ENCODE data around the gene ADCY4.
"Not testable (repeated sequence)": the region's sequence is repeated elsewhere in the genome, so short reads cannot be mapped to it uniquely, and the experiment has no call there.

The ADCY4 gene

DNA sequence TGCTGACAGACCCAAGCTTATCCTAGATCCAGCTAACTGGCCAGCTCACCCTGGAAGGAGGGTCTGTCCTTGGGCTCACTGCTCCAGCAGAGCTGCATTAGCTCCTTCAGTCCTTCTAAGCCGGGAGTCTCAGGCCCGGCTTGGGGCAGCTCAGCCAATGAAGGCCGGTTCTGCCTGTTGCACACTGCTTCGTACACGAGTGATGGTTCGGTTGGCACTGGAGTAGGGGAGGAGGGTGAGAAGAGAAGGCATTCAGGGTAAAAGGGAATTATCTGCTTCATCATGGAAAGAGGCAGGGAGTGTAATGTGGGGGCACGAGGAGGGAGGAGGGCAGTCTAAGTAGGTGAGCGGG, 2.9 kb upstream of the ADCY4 start:
- DNase-seq = no peak

GRCh38 chr14:24337144-24337823, 2.4 kb upstream of the ADCY4 start:
- no peak for DNase-seq

DNA sequence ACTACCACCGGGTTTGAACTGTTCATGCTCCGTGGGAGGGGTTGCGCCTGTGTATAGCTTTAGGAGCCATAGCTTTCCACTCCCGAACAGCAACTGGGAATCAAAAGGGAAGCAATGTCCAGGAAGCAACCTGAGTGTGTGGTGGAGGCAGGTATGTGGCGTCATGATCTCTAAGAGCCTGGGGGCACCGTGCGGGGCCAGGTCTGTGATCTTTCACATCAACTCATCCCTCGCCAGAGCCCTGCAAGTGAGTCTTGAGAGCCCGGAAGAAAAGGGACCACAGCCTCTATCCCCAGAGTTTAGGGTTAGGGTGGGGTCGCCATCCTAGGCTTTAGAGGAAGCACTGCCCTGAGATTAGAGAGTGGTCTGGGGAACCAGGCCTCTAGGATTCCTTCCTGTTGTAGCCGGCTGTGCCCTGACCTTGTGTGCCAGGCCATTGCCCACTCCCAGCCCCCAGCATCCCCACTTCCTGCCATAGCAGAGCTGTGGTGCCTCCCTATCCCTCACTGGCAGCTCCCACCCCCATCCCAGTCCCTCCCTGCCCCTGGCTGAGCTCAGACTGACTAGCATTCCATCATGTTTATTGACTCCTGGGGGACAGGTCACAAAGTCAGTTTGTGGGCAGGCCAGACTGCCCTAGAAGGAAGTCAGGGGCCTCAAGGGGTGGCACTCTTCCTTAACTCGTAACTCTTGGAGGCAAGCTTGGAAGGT, 745 bp upstream of the ADCY4 start:
- no peak for DNase-seq

- DNase-seq = no peak
Measured at GRCh38 chr14:24332268-24332993, 2.4 kb downstream of the ADCY4 start.

DNA sequence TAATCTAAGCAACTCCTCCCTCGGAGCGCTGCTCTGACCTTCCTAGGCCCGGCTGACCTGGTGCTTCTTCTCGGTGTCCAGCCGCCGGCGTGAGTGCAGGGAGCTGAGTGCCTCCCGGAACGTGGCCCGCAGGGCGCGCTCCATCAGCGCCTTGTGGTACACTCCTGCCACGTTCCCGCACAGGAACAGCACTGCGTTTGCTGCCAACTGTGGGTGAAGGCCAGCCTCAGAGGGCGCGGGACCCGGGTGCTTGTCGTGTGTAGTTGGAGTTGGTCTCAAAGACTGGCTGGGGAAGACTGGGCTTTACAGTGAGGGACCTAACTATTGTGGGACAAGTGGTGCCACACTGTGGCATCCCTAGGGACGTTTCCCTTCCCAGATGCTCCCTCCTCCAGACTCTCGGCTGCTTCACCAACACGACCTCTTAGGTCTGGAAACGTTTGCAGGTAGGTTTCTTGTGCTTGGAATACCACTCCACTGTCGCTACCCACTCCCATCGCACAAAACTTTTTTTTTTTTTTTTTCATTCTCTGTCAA, 3.1 kb downstream of the ADCY4 start:
- DNase-seq = no peak

DNA sequence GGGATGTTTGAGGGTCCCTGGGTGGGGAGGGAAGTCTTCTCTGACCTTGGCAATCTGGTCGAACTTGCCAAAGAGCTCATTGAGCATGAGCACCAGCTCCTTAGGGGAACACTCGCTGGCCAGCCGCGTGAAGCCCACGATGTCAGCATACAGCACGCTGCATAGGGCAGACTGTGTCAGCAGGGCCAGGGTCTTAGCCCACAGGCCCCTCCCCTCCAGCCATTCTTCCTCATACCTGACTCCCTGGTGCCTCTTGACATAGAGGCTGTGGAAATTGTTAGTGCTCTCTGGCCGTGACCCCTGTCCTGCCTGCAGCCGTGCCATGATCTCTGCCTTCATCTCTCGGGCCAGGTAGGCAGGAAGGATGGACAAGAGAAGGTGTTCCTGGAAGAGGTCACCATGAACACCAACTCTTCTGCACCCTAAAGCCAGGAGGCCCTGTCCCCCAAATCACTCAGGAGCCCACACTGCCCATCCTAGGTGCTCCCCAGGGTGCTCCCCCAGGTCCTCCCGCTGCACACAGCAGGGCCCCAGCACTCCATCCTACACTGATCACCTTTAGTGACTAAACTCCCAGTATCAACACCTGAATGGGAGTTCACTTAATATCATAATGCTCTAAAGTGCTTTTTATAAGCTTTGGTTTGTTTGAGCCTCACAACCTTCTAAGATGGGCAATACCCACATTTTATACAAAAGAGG, 3.7 kb downstream of the ADCY4 start:
- DNase-seq = no peak

GRCh38 chr14:24329736-24330135, 5.1 kb downstream of the ADCY4 start:
- no peak for DNase-seq

- no peak for DNase-seq
Measured at GRCh38 chr14:24329073-24329663, 5.7 kb downstream of the ADCY4 start.

DNA sequence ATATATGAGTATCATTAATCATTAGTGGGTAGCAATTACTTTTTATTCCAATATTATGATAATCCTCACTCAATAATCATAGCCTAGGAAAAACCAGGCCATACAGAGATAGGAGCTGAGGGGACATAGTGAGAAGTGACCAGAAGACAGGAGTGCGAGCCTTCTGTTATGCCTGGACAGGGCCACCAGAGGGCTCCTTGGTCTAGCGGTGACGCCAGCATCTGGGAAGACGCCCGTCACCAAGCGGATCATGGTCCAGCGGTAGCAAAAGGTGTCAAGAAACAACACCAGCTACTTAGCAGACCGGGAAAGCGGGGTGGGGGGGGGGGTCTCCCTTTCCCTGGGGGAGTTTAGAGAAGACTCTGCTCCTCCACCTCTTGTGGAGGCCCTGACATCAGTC, 7.0 kb downstream of the ADCY4 start:
- not testable (repeated sequence) for DNase-seq

- no peak for DNase-seq
Measured at GRCh38 chr14:24327303-24327702, 7.6 kb downstream of the ADCY4 start.

DNA sequence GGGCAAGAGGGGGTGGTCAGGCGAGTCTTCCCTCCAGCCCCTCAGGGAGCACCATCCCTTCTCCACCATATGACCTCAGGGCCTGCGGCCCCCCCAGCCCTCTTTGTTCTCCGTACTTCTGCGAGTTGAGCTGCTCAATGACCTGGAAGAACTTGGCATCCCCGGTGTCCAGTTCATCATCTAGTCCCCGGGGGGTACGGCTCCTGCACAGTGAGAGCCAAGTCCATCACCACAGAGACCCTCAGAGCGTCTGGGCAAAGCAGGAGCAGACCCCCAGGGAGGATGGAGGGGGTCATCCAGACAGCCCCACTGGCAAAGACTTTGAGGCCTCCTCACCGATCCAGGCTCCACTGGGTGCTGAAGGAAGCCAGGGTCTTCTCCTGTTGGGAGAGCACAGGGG, 8.9 kb downstream of the ADCY4 start:
- DNase-seq = no peak

DNA sequence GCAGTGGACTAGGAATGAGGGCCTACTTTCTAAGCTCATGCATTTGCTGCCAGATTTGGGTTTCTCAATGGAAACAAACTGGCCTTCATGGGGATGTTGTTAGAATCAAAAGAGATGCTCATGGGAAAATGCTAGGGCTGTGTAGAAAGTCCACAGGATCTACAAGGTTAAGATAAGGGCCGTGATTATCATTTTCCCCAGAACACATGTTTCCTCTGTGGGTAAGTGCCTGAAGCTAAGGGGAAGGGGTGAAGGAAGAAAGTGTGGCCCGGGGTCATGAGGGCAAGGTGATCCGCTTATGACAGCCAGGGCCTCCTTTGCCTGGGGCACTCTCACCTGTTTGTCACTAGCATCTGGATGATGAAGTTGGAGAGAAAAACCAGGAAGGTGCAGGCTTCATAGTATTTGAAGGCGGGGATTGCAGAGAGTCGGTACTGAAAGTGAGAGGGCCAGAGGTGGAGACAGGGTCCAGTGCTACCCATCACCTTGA, 9.8 kb downstream of the ADCY4 start:
- DNase-seq = no peak

DNA sequence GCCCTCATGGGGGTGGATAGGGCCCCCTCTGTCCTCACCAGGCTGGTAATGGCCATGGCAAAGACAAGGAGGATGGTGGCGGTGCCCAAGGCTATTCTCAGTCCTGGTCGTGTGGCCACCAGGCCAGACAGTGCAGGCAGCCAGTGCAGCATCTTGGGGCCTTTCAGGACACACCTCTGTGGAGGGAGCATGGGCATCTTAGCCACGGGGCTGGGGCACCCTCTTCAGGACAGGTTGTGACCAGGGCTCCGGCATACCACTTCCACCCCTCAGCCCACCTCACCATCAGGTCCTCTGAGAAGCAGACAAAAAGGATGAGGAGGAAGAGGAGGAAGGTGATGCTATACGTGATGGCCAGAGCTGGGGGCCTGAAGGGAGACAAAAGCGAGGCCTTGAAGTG, 10.8 kb downstream of the ADCY4 start:
- DNase-seq = no peak

- DNase-seq = no peak
Measured at GRCh38 chr14:24323341-24323740, 11.5 kb downstream of the ADCY4 start.

GRCh38 chr14:24322672-24323071, 12.2 kb downstream of the ADCY4 start:
- no peak for DNase-seq

DNA sequence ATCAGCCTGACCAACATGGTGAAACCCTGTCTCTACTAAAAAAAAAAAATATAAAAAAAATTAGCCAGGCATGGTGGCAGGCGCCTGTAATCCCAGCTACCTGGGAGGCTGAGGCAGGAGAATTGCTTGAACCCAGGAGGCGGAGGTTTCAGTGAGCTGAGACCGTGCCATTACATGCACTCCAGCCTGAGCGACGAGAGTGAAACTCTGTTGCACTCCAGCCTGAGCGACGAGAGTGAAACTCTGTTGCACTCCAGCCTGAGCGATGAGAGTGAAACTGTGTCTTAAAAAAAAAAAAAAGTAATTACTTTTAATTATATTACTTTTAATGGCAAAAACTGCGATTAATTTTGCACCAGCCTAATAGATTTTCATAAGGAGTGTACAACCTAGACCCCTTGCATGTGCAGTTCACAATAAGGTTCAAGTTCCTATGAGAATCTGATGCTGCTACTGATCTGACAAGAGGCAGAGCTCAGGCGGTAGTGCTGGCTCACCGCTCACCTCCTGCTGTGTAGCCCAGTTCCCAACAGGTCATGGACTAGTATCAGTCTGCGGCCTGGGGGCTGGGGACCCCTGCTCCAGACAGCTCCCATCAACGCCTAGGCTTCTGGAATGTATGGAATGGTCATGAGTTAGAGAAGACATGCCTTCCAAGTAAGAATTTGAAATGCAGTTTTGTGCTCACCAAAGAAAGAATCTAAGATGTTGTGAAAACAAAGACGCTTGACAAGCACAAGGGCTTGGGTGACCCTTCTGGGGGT, 13.5 kb downstream of the ADCY4 start:
- no peak for DNase-seq

GRCh38 chr14:24317141-24317928, 17.5 kb downstream of the ADCY4 start:
- DNase-seq = no peak

GRCh38 chr14:24316597-24316950, 18.3 kb downstream of the ADCY4 start:
- no peak for DNase-seq

GRCh38 chr14:24315807-24316596, 18.9 kb downstream of the ADCY4 start:
- DNase-seq = no peak

GRCh38 chr14:24315243-24315806, 19.5 kb downstream of the ADCY4 start:
- no peak for DNase-seq
